Measurements from ENCODE around the gene ITGAX.

DNA sequence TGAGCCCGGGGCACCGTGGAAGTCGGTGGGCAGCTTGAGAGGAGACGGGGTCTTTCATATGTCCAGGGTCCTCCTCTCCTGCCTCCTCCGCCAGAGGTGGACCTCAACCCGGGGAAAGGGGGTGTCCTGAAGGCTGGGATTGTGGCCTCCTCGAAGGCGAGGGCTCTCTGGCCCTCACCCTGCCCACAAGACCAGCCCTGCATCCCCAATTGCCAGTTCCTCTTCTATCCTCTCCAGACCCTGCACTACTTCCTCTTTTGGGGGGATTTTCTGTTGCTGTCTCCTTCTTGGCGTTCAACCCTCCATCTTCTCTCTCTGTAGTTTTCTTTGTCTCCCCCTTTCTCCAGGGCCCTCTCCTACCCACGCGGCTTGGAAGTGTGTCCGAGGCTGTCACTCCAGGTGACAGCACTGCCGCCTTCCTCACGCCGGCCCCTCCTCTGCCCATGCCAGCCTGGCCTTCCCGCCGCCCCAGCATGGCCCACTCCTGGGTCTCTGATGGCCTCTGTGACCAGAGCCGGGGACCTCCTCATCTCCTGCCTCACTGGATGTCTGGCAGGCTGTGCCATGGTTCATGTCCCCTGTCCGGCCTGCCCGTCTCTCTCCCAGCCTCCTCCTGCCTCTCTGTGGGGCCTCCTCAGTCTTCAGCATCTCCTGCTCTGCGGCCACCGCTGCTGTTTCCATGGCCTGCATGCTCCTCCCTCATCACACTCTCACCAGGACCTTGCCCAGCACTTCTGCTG is 2.4 kb upstream of the ITGAX start:
- no peak for TF ChIP-seq CTCF (conservative IDR thresholded peaks at IDR 0.05 in 1 of 2, IDR thresholded peaks at IDR 0.05 in 1 of 2; ENCODE audit: low read depth in 1 of 2, low read length in 2 of 2)
- no peak for TF ChIP-seq EZH2 (IDR thresholded peaks at IDR 0.05; ENCODE audit: low read length, missing control alignments)
